ENCODE results near the gene UVSSA. TPM values are rescaled to one million over a fixed set of nuclear protein-coding genes. Genes with fewer than 3 reads are reported as not detected.

Gene UVSSA
- total RNA-seq, 1 donor from 2014 or later: 22.8 TPM

DNA sequence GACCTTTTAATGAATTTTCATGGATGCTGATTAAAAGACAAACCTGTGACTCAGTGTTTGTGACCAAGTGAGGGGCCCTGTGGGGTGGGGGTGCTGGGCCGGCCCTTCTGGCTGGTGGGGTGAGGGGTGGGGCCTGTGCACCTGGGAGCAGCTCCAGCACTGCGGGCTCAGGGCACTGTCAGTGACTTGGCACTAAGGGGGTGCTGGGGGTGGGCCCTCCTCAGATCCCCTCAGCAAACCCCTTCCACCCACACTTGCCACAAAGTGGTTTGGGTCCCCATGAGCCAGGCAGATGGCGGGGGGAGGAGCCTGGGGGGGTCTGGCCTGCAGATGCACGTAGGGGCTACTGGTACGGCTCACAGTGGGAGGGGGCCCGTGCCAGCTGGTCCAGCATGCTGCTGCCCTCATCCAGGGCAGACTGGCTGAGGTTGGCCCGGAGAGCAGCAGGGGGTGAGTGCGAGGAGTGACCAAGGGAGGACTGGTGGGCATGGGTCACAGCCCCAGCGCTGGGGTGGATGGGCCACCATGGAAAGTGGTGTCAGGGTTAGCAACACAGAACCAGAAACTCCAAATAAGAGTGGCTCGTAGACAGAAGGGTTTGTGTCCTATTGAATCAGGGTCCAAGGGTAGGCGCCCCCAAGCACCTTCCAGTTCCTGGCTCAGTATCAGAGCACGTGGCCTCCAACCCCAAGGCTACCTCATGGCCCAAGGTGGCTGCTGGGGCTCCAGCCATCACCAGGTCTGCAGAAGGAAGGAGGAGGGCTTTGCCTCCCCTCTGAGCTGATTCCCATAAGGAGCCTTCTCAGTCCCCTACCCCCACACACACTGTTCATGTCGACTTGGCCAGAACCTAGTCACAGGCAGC is 49.2 kb downstream of the UVSSA start:
- Mint-ChIP-seq H3K9me3 (peaks cover 7% of the 10 kb centered on the region), H3K36me3 (ENCODE audit: low read depth) (peaks cover 10% of the 10 kb centered on the region), H3K4me1 (no peaks in the 10 kb centered on the region), H3K4me3 (peak overlapping the region; percentile 47), H3K27ac (ENCODE audit: unreplicated experiment) (no peak overlapping the region), H3K27me3 (ENCODE audit: low read depth) (peaks cover 5% of the 10 kb centered on the region)
- no peak for TF ChIP-seq CTCF (conservative IDR thresholded peaks at IDR 0.05)
- no peak for DNase-seq (ENCODE audit: low read depth, low spot score)

DNA sequence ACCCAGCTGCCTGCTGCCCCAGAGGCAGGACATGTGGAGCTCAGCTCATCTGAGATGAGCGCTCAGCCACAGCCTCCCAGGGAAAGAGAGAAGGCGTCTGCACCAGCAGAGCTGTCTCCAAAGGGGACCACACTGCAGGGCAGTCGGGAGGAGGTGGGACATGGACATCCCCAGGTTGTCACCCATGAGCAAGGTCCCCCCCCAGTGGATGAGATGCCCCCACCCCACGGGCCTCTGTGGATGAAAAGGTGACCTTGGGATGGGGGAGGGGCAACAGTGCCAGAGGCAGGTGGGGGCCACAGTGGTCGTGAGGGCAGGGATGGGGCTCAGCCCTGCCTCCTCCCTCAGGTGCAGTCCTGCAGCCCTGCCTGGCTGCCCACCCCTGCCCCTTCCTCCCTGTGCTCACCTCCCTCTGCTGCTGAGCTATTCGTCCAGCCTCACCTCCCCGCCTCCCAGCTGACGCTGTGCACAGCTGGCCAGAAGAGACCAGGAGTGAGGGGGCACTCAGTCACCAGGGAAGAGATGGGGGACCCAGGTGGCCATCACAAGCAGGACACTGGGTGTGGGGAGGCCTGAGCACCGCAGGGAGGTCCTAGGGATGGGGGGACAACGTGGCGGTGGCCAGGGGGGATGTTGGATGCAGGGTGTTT is 49.9 kb downstream of the UVSSA start:
- Mint-ChIP-seq H3K27ac (ENCODE audit: unreplicated experiment) (no peak overlapping the region), H3K9me3 (peaks cover 7% of the 10 kb centered on the region), H3K4me3 (peak overlapping the region; percentile 47), H3K4me1 (no peaks in the 10 kb centered on the region), H3K27me3 (ENCODE audit: low read depth) (peaks cover 10% of the 10 kb centered on the region), H3K36me3 (ENCODE audit: low read depth) (peaks cover 10% of the 10 kb centered on the region)
- no peak for TF ChIP-seq CTCF (conservative IDR thresholded peaks at IDR 0.05)
- no peak for DNase-seq (ENCODE audit: low read depth, low spot score)

DNA sequence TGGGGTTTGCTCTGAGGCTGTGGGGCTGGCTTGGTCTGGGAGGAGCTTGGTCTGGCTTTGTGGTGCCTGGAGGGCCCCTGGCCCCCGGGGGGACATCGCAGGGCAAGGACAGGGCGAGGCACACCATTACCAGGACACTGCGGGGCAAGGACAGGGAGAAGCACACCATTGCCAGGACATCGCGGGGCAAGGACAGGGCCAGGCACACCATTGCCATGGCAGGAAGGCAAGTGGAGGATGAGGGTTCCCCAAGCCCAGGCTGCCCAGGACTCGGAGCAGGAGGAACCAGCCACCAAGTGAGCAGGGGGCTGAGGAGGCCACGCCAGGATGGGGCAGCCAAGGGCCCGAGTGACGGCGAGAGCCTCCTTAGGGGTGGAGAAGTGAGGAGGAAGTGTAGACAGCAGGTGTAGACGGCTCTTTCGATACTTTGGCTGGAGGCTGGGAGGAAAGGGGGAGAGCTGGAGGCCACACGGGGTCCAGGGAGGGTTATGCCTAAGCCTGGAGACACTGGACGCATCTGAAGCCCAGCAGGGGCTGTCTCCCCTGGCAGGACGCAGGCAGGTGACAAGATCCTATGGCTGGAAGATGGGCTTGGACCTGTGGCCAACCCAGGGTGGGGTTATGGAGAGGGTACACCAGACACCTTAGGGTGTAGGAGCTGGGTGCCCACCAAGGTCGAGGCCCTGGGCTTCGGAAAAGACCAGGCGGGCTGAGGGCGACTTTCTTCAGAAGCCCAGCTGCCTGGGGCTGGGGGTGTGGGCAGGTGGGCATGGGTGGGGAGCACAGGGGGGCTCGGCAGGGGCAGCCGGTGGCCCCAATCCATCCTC is 51.9 kb downstream of the UVSSA start:
- H3K27ac Mint-ChIP-seq (ENCODE audit: unreplicated experiment): no peak overlapping the region
- no peak for DNase-seq (ENCODE audit: low read depth, low spot score)
- TF ChIP-seq CTCF (conservative IDR thresholded peaks at IDR 0.05): no peak
- peaks cover 17% of the 10 kb centered on the region for H3K27me3 Mint-ChIP-seq (ENCODE audit: low read depth)
- peaks cover 10% of the 10 kb centered on the region for H3K36me3 Mint-ChIP-seq (ENCODE audit: low read depth)
- no peak overlapping the region for H3K4me3 Mint-ChIP-seq
- H3K4me1 Mint-ChIP-seq: no peaks in the 10 kb centered on the region
- peaks cover 3% of the 10 kb centered on the region for H3K9me3 Mint-ChIP-seq

DNA sequence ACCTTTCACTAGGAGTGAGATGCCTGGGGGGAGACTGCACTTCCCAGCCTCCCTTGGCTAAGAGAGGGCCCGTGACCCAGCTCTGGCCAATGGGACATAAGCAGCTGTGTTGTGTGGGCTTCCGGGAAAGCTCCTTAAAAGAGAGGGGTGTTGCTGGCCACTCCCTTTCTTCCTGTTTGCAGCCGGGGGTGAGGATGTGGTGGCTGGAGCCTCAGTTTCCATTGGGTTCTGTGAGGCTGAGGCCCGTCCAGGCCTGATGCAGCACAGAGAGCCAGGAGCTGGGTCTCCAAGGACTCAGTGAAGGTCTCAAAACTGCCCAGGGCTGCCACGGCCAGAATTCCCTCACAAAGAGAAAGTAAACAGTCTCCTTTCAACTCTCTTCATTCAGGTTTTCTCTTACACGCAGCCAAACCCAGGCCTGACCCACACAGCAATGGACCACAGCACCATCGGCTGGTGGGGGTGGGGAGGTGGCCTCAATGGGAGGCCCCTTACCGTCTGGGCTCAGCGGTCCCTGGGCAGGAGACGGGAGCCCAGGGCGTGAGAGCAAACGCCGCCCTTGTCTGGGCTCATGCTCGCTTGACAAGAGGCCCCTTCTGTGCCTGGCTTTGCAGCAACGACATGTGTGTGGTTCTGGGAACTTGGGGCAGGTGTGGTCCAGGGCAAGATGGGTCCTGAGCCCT is 52.6 kb downstream of the UVSSA start:
- DNase-seq (ENCODE audit: low read depth, low spot score): no peak
- Mint-ChIP-seq H3K36me3 (ENCODE audit: low read depth) (peaks cover 10% of the 10 kb centered on the region), H3K4me1 (no peaks in the 10 kb centered on the region), H3K27me3 (ENCODE audit: low read depth) (peaks cover 22% of the 10 kb centered on the region), H3K27ac (ENCODE audit: unreplicated experiment) (no peak overlapping the region), H3K9me3 (peaks cover 2% of the 10 kb centered on the region), H3K4me3 (no peak overlapping the region)
- TF ChIP-seq CTCF (conservative IDR thresholded peaks at IDR 0.05): no peak

Measured in neural crest cell (in vitro differentiated cells).